Measurements from ENCODE around the gene GLE1.
A peak's percentile ranks its signal among the peaks of the same experiment; 100 is the strongest.

GLE1 gene

DNA sequence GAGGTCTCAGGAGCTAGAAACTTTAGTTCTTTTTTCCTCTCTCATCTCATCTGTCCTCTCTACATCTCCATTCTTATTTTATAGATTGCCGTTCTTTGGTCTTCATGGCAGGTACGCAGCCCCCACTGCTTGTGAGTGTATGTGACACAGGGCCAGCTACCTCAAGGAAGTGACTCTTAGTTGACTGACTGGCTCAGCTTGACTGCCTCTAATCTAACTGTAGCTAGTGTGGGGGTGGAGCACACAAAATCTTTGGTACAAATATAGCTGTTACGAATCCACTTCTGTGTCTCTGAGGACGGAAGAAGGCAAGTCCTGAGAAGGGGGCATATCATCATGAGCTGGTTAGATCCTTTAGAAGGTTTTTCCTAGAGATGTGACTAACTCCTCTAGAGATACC, 28.1 kb downstream of the GLE1 start:
- H3K36me3 ChIP-seq (ENCODE audit: insufficient read depth, low read length): peaks cover 47% of the 10 kb centered on the region

DNA sequence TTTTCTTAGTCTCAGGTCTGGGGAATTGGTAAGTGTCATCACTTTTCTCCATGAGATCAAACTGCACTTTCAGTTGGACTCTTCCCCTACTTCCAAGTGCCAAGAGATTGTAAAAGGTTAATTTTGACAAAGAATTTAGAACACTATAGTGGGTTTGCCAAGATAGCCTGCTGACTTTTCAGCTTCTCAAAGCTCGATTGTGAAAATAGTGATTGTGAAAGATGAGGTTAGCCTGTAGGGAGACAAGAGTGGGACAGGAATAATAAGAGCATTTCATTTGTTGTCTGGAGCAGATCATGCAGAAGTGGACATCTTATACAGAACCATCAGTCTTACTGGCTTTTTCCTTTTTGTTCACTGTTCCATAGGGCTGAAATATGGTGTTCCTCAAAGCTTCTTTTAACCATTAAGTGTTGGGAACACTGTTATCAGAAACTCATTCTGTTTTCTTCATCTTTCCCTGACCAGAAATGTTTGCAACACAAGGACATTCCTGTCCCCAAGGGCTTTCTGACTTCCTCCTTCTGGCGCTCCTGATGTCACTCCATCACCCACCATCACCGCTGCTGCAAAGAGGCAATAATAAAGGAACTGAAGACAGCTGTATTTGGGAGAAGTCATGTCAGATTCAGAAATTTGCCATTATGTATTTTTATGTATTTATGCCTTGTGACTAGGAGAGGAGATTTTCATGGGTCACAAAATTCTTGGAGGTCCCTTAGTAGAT, 36.3 kb downstream of the GLE1 start:
- Histone ChIP-seq H3K9ac (ENCODE audit: low read depth, low read length) (no peak overlapping the region), H3K4me3 (ENCODE audit: low read length) (no peak overlapping the region), H3K4me1 (ENCODE audit: control insufficient read depth, insufficient read depth, low read length) (no peaks in the 10 kb centered on the region), H3K4me2 (ENCODE audit: low read length) (no peak overlapping the region), H3K9me3 (replicated peaks; ENCODE audit: low read length) (no peaks in the 10 kb centered on the region), H3K27me3 (ENCODE audit: control insufficient read depth, insufficient read depth, low read length) (no peaks in the 10 kb centered on the region), H3K36me3 (ENCODE audit: insufficient read depth, low read length) (peaks cover 50% of the 10 kb centered on the region)

More for the DNA sequence above, 28.1 kb downstream of the GLE1 start:
- H3K4me1 ChIP-seq (ENCODE audit: control insufficient read depth, insufficient read depth, low read length): peaks cover 4% of the 10 kb centered on the region
- H3K9me3 ChIP-seq (replicated peaks; ENCODE audit: low read length): no peaks in the 10 kb centered on the region
- H3K27me3 ChIP-seq (ENCODE audit: control insufficient read depth, insufficient read depth, low read length): no peaks in the 10 kb centered on the region
- no peak overlapping the region for H3K4me3 ChIP-seq (ENCODE audit: low read length)
- H3K9ac ChIP-seq (ENCODE audit: low read depth, low read length): no peak overlapping the region
- no peak overlapping the region for H3K4me2 ChIP-seq (ENCODE audit: low read length)

DNA sequence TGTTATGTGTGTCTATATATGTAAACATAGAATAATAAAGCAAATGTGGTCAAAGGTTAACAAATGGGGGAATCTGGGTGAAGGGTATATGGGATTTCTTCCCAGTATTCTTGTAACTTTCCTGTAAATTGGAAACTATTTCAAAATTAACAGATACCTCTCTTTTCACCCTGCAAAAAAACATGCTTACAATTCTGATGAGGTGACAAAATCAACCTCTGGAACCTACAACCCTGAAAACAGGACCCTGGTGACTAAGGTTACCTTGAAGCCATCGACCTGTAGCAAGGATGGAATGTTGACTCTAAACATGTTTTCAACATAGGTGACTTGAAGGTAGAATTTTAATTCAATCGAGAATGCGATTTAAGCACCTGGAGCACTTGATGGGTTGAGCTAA, 42.0 kb downstream of the GLE1 start:
- Histone ChIP-seq H3K9ac (ENCODE audit: low read depth, low read length) (no peak overlapping the region), H3K27me3 (ENCODE audit: control insufficient read depth, insufficient read depth, low read length) (no peaks in the 10 kb centered on the region), H3K4me2 (ENCODE audit: low read length) (no peak overlapping the region), H3K36me3 (ENCODE audit: insufficient read depth, low read length) (peaks cover 3% of the 10 kb centered on the region), H3K9me3 (replicated peaks; ENCODE audit: low read length) (no peaks in the 10 kb centered on the region), H3K4me3 (ENCODE audit: low read length) (no peak overlapping the region), H3K4me1 (ENCODE audit: control insufficient read depth, insufficient read depth, low read length) (peaks cover 16% of the 10 kb centered on the region)

DNA sequence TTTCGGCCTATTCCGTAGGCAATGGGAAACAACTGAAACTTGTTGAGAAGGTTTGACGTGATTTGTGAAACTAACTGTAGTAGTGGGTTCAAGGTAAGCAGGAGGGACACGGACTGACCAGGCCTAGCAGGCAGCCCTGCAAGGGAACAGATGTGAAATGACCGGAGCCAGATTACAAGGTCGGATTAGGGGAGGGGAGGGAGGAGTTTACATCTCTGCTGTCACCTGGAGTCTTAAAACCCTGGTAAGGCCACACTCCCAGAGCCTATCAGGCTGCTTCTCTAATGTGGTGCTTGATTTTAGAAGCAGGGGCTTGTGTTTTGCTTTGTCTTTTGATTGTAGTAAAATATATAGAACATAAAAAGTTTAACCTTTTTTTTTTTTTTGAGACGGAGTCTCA, 44.4 kb downstream of the GLE1 start:
- Histone ChIP-seq H3K4me2 (ENCODE audit: low read length) (no peak overlapping the region), H3K9ac (ENCODE audit: low read depth, low read length) (no peak overlapping the region), H3K36me3 (ENCODE audit: insufficient read depth, low read length) (no peaks in the 10 kb centered on the region), H3K27me3 (ENCODE audit: control insufficient read depth, insufficient read depth, low read length) (no peaks in the 10 kb centered on the region), H3K9me3 (replicated peaks; ENCODE audit: low read length) (no peaks in the 10 kb centered on the region), H3K4me3 (ENCODE audit: low read length) (no peak overlapping the region), H3K4me1 (ENCODE audit: control insufficient read depth, insufficient read depth, low read length) (peaks cover 22% of the 10 kb centered on the region)

DNA sequence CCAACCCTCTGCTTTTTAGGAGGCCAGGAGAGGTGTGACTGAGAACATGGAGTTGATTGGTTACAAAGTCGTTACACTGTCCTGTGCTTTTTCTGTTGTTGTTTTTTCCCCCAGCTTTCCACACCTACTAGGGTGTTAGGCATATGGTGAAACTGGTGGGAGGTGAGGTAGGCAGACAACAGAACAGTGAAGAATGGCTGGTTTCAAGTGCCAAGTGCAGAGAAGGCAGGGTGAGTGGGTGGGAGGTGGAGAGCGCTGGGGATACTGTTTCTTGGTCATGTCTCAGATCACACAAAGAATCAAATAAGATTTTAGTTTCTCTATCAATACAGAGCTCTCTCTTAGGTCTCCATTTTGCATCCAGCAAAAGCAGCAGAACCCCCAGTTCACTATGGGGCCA, 45.7 kb downstream of the GLE1 start:
- Histone ChIP-seq H3K9ac (ENCODE audit: low read depth, low read length) (peak overlapping the region; percentile 85), H3K36me3 (ENCODE audit: insufficient read depth, low read length) (no peaks in the 10 kb centered on the region), H3K4me3 (ENCODE audit: low read length) (no peak overlapping the region), H3K4me1 (ENCODE audit: control insufficient read depth, insufficient read depth, low read length) (peaks cover 35% of the 10 kb centered on the region), H3K27me3 (ENCODE audit: control insufficient read depth, insufficient read depth, low read length) (no peaks in the 10 kb centered on the region), H3K9me3 (replicated peaks; ENCODE audit: low read length) (no peaks in the 10 kb centered on the region), H3K4me2 (ENCODE audit: low read length) (peak overlapping the region; percentile 90)

DNA sequence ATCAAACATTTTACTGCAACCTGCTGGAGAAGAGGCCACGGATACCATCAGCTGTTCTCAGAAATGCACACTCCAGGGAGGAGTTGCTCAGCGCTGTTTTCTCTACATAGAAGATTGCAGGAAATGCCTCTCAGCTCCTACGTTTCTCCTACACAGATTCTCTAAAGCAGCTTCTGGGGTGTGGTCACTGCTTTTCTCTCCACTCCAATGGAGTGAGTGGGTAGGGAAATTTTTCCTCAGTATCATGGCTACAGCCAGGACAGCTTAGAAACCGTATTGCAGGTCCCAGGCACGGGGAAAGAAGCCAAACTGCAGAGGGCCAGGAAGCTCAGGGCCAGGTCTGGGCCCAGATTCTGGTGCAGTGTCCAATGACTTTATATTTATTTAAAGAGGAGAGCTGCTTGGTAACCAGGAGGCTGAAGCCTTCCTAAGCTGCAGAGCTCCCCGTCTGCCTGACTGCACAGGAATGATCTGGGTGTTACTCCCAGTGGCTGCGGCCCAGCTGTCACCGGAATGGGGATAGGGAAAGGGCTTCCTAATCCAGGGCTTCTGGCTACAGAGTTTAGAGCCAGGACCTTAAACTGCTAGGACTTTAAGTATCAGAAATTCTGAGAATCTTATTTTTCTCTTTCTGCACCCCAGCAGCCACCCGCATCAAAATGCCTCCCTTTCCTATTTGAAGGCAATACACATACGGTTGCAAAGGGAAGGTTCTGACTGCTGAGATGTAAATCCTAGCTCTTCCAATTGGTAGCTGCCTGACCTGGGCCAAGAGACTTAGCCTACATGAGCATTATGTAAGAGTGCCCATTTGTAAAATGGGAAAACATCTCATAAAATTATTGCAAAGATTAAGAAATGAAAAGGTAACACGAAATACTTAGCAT, 46.5 kb downstream of the GLE1 start:
- Histone ChIP-seq H3K9ac (ENCODE audit: low read depth, low read length) (peak overlapping the region; percentile 85), H3K36me3 (ENCODE audit: insufficient read depth, low read length) (no peaks in the 10 kb centered on the region), H3K9me3 (replicated peaks; ENCODE audit: low read length) (no peaks in the 10 kb centered on the region), H3K27me3 (ENCODE audit: control insufficient read depth, insufficient read depth, low read length) (no peaks in the 10 kb centered on the region), H3K4me3 (ENCODE audit: low read length) (peak overlapping the region; percentile 95), H3K4me1 (ENCODE audit: control insufficient read depth, insufficient read depth, low read length) (peaks cover 42% of the 10 kb centered on the region), H3K4me2 (ENCODE audit: low read length) (peak overlapping the region; percentile 90)

DNA sequence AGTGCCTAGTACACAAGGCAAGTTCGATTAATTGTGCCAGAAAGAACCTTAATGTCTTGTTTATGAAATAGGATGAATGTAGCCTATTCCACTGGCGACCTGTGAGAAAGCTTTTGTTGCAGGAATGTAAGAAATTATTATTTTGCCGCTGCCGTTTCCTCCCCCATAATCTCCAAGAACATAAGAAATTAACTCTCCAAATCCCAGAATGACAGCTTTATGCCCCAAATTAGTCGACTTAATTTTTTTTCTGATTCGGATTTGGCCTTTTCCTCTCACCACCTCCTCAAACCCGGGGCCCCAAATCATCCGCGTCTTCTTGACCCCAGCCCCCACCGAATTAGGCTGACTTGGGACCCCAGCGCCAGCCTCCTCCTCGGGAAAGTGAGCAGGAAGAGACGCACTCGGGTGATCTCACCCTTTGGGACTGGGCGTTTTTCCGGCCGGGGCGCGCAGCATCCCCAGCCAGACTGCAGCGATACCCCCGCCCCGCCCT, 47.2 kb downstream of the GLE1 start:
- H3K4me3 ChIP-seq (ENCODE audit: low read length): peak overlapping the region; percentile 95
- H3K27me3 ChIP-seq (ENCODE audit: control insufficient read depth, insufficient read depth, low read length): no peaks in the 10 kb centered on the region
- H3K36me3 ChIP-seq (ENCODE audit: insufficient read depth, low read length): no peaks in the 10 kb centered on the region
- no peaks in the 10 kb centered on the region for H3K9me3 ChIP-seq (replicated peaks; ENCODE audit: low read length)
- peak overlapping the region; percentile 90 for H3K4me2 ChIP-seq (ENCODE audit: low read length)
- peaks cover 49% of the 10 kb centered on the region for H3K4me1 ChIP-seq (ENCODE audit: control insufficient read depth, insufficient read depth, low read length)
- H3K9ac ChIP-seq (ENCODE audit: low read depth, low read length): peak overlapping the region; percentile 85

DNA sequence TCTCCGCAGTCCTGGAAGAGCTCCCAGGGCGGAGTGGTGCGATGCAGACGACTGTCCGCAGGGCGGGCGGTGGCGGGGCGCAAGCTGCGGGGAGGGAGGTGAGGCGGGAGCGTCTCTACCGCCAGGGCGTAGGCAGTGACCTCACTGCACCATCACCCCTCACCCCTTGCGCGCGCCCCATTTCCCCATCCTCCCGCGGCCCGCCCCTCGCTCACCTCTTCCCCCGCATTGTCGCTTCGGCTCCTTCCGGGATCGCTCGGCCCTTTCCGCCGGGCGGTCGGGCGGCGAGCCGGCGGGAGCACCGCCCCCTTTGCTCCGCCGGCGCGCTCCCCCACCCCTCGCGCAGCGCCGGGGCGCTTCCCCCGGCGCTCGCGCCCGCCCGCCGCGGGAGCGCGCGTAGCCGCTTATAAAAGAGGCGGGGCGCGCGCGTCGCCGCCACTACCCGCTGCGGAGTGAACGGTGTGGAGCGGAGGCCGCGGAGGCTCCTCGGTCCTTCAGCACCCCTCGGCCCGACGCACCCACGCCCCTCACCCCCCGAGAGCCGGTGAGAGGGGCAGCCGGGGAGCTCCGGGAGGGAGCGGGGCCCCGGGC, 47.7 kb downstream of the GLE1 start, which contains the start of gene SPTAN1:
TSS of gene SPTAN1 (plus strand) at position 435 of the 591 bp plus-strand sequence. CDS start 14,154 bp downstream, outside the sequence.
- peak within 1 kb of the TSS; percentile 92 for H3K9ac ChIP-seq (ENCODE audit: low read depth, low read length)
- peak within 1 kb of the TSS; percentile 95 for H3K4me3 ChIP-seq (ENCODE audit: low read length)
- H3K27me3 ChIP-seq (ENCODE audit: control insufficient read depth, insufficient read depth, low read length): no peaks in the 10 kb centered on the region
- H3K4me2 ChIP-seq (ENCODE audit: low read length): peak within 1 kb of the TSS; percentile 90
- H3K9me3 ChIP-seq (replicated peaks; ENCODE audit: low read length): no peaks in the 10 kb centered on the region
- peaks cover 55% of the 10 kb centered on the region for H3K4me1 ChIP-seq (ENCODE audit: control insufficient read depth, insufficient read depth, low read length)
- H3K36me3 ChIP-seq (ENCODE audit: insufficient read depth, low read length): no peaks in the 10 kb centered on the region

DNA sequence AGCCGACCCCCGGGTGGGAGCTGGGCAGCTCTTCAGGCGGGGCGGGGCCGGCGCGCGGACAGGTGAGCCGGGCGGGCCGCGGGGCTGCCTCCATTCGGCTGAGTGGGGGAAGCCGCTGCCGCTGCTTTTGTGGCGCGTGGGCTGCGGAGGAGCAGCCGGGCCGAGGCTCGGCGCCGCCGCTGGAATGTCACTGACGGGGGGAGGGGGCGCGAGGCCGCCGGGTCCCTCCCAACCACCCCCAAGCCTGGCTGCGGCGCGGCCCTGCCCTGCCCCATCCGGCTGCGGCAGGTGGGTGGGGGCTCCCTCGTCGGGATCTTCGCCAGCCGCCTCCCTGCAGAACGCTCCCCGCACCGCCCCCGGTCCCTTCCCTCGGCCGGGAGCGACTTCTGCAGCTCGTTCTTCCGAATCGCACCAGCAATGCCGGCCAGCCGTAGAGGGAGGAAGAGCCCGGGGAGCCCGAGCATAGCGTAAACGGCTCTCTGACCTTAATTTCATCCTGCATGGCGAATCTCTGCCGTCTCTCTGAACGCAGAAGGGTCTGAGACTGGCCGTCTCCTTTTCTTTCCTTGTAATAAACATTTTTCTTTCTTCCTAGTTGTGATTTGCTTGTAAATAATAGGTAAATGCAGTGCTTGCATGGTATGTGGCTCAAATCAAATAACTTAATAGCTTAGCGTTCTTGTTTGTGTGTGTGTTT, 48.4 kb downstream of the GLE1 start:
- peak overlapping the region; percentile 95 for H3K4me3 ChIP-seq (ENCODE audit: low read length)
- peaks cover 58% of the 10 kb centered on the region for H3K4me1 ChIP-seq (ENCODE audit: control insufficient read depth, insufficient read depth, low read length)
- H3K4me2 ChIP-seq (ENCODE audit: low read length): peak overlapping the region; percentile 83
- no peaks in the 10 kb centered on the region for H3K36me3 ChIP-seq (ENCODE audit: insufficient read depth, low read length)
- no peaks in the 10 kb centered on the region for H3K9me3 ChIP-seq (replicated peaks; ENCODE audit: low read length)
- H3K27me3 ChIP-seq (ENCODE audit: control insufficient read depth, insufficient read depth, low read length): no peaks in the 10 kb centered on the region
- H3K9ac ChIP-seq (ENCODE audit: low read depth, low read length): peak overlapping the region; percentile 92

DNA sequence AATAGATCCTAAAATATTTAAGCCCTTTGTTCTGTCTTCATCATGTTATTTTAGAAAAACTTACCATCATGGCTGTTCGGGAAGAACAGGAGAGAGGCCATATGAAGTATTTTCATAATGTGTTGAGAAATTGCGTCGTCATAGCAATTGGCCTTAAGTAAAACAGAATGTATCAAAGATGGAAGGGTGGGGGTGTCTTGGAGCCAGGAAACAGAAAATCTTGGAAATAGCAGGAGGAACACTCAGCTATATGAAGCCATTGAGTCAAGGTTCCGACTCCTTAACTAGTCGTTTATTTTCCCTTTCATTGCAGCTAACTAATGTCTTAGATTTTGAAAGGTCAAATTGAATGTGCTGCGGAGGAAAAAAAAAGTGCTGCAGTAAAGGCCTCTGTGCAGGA, 49.2 kb downstream of the GLE1 start:
- Histone ChIP-seq H3K4me1 (ENCODE audit: control insufficient read depth, insufficient read depth, low read length) (peaks cover 66% of the 10 kb centered on the region), H3K9ac (ENCODE audit: low read depth, low read length) (peak overlapping the region; percentile 92)

More for the DNA sequence above, 49.2 kb downstream of the GLE1 start:
- H3K36me3 ChIP-seq (ENCODE audit: insufficient read depth, low read length): no peaks in the 10 kb centered on the region
- H3K27me3 ChIP-seq (ENCODE audit: control insufficient read depth, insufficient read depth, low read length): no peaks in the 10 kb centered on the region
- peak overlapping the region; percentile 95 for H3K4me3 ChIP-seq (ENCODE audit: low read length)
- H3K4me2 ChIP-seq (ENCODE audit: low read length): peak overlapping the region; percentile 83
- no peaks in the 10 kb centered on the region for H3K9me3 ChIP-seq (replicated peaks; ENCODE audit: low read length)

All from skeletal muscle satellite cell (primary cell).